Ecto neural progenitor cell (in vitro differentiated cells): ENCODE data around the gene DAAM2.

Experiments used
- DNase-seq: peaks from one replicate; pipeline ENCODE4 v3.0.0-alpha.2; 2018; ENCODE audit warnings: low spot score

Gene DAAM2

GRCh38 chr6:39819676-39820075 is 27.5 kb downstream of the DAAM2 start:
- DNase-seq = no peak

- no peak for DNase-seq
Observed at GRCh38 chr6:39820553-39820952, 28.4 kb downstream of the DAAM2 start.

- no peak for DNase-seq
Observed at GRCh38 chr6:39821046-39821740, 29.0 kb downstream of the DAAM2 start.

GRCh38 chr6:39821742-39822532 is 29.8 kb downstream of the DAAM2 start:
- no peak for DNase-seq

- no peak for DNase-seq
Observed at GRCh38 chr6:39822846-39823815, 31.0 kb downstream of the DAAM2 start.

GRCh38 chr6:39824030-39824926 is 32.1 kb downstream of the DAAM2 start:
- no peak for DNase-seq

- no peak for DNase-seq
Observed at GRCh38 chr6:39829331-39829730, 37.2 kb downstream of the DAAM2 start.

GRCh38 chr6:39830444-39830843 is 38.3 kb downstream of the DAAM2 start:
- no peak for DNase-seq

GRCh38 chr6:39831701-39832100 is 39.5 kb downstream of the DAAM2 start:
- DNase-seq = no peak

GRCh38 chr6:39834278-39834677 is 42.1 kb downstream of the DAAM2 start:
- DNase-seq = no peak

GRCh38 chr6:39834866-39835265 is 42.7 kb downstream of the DAAM2 start:
- DNase-seq = no peak

- no peak for DNase-seq
Observed at GRCh38 chr6:39835821-39836295, 43.7 kb downstream of the DAAM2 start.

- DNase-seq = no peak
Observed at GRCh38 chr6:39836606-39837005, 44.4 kb downstream of the DAAM2 start.

- no peak for DNase-seq
Observed at GRCh38 chr6:39839445-39839844, 47.3 kb downstream of the DAAM2 start.

GRCh38 chr6:39840781-39841180 is 48.6 kb downstream of the DAAM2 start:
- no peak for DNase-seq

GRCh38 chr6:39841291-39841690 is 49.1 kb downstream of the DAAM2 start:
- no peak for DNase-seq

- DNase-seq = no peak
Observed at GRCh38 chr6:39841923-39842322, 49.7 kb downstream of the DAAM2 start.

- no peak for DNase-seq
Observed at GRCh38 chr6:39843305-39844020, 51.3 kb downstream of the DAAM2 start.

GRCh38 chr6:39844866-39845265 is 52.7 kb downstream of the DAAM2 start:
- DNase-seq = no peak

GRCh38 chr6:39847221-39847620 is 55.0 kb downstream of the DAAM2 start:
- DNase-seq = no peak

GRCh38 chr6:39848171-39848570 is 56.0 kb downstream of the DAAM2 start:
- no peak for DNase-seq
